ENCODE results near the gene FAM120B.

FAM120B gene, protein sequence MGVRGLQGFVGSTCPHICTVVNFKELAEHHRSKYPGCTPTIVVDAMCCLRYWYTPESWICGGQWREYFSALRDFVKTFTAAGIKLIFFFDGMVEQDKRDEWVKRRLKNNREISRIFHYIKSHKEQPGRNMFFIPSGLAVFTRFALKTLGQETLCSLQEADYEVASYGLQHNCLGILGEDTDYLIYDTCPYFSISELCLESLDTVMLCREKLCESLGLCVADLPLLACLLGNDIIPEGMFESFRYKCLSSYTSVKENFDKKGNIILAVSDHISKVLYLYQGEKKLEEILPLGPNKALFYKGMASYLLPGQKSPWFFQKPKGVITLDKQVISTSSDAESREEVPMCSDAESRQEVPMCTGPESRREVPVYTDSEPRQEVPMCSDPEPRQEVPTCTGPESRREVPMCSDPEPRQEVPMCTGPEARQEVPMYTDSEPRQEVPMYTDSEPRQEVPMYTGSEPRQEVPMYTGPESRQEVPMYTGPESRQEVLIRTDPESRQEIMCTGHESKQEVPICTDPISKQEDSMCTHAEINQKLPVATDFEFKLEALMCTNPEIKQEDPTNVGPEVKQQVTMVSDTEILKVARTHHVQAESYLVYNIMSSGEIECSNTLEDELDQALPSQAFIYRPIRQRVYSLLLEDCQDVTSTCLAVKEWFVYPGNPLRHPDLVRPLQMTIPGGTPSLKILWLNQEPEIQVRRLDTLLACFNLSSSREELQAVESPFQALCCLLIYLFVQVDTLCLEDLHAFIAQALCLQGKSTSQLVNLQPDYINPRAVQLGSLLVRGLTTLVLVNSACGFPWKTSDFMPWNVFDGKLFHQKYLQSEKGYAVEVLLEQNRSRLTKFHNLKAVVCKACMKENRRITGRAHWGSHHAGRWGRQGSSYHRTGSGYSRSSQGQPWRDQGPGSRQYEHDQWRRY

DNA sequence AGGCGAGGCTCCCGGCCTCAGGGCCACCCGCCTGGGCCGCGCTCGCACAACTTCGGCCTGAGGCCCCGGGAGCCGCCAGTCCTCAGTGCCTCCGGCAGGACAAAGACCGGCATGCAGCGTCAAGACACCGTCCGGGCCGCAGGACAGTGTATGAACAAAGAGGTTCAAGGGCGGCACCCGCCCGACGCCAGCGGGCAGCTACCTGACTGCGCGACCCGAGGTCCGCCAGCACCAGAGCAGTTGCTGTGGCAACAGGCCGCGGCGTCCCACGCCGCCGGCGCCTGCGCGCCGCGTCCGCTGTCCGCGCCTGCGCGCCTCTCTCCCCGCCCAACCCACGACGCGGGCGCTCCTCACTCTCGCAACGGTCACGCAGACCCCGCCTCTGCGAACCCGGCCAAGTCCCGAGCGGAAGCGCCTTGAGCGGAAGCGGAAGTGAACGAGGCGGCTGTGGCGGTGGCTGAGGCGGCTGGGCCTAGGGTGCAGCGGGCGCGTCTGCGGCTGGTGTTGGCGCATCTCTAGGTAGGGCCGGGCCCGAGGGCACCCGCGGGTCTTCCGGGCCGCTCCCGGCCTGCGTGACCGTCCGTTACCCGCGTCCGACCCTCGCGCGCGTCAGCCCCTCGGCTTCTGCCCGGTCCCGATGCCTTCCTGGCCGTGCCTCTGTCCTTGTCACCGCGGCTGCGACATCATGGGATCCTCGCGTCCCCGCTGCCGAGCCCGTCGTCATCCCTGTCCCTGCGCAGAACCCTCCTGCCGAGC, at the start of gene FAM120B:
TSS of gene FAM120B (plus strand) at position 435 of the 756 bp plus-strand sequence. CDS start 10,633 bp downstream, outside the sequence.
- TF ChIP-seq CTCF (IDR thresholded peaks at IDR 0.05; ENCODE audit: extremely low read depth, insufficient read depth, missing control alignments), result no peak
- peak; percentile 99 for DNase-seq (ENCODE audit: low spot score)
- in situ Hi-C loops (cut with MboI; ENCODE audit: low pct_unique_long_range_greater_than_20kb, low sequenced_read_pairs, unreplicated experiment), result no loop called here

- in situ Hi-C loops (cut with MboI; ENCODE audit: low pct_unique_long_range_greater_than_20kb, low sequenced_read_pairs, unreplicated experiment), result no loop called here
- DNase-seq (ENCODE audit: low spot score), result no peak
- TF ChIP-seq CTCF (IDR thresholded peaks at IDR 0.05; ENCODE audit: extremely low read depth, insufficient read depth, missing control alignments), result no peak
Observed at GRCh38 chr6:170257376-170257775, 49.2 kb upstream of the FAM120B start.

DNA sequence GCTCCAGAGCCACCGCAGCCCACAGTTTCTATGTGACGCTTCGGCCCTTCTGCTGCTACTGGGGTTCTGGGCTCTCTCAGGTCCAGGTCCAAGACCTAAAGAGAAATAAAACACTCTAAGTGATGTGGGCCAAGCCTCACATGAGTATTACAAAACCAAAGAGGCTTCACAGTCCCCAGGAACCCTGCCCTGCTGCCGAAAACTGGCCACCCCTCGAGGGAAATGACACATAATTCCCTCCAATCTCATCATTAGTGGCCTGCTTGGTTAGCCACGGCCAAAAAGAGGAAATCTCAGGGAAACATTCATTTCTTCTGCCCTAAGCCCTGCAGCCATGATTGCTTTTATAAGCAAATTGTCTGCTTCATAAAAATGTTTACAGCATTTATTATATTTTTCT, 48.2 kb upstream of the FAM120B start:
- TF ChIP-seq CTCF (IDR thresholded peaks at IDR 0.05; ENCODE audit: extremely low read depth, insufficient read depth, missing control alignments), result no peak
- no peak for DNase-seq (ENCODE audit: low spot score)
- in situ Hi-C loops (cut with MboI; ENCODE audit: low pct_unique_long_range_greater_than_20kb, low sequenced_read_pairs, unreplicated experiment), result no loop called here

DNA sequence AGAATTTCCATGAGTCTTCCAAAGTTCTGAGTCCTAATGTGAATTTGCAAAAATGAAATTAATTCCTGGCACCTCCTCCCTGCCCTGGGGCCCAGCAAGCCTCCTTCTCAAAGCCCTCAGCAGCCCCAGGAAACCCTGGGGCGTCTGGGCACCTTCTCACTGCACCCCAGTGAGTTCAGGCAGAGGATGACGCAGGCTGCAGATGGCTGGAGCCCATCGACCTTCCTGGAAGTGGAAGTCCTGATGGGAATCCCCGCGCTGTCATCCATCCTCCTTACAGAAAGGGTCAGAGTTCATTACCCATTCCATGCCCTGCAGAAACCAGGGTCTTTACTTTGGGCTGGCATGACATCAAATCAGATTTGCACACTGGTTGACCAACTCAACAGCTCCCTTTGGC, 47.3 kb upstream of the FAM120B start:
- in situ Hi-C loops (cut with MboI; ENCODE audit: low pct_unique_long_range_greater_than_20kb, low sequenced_read_pairs, unreplicated experiment), result no loop called here
- no peak for DNase-seq (ENCODE audit: low spot score)
- no peak for TF ChIP-seq CTCF (IDR thresholded peaks at IDR 0.05; ENCODE audit: extremely low read depth, insufficient read depth, missing control alignments)

- no peak for DNase-seq (ENCODE audit: low spot score)
- in situ Hi-C loops (cut with MboI; ENCODE audit: low pct_unique_long_range_greater_than_20kb, low sequenced_read_pairs, unreplicated experiment), result no loop called here
- peak; percentile 14 for TF ChIP-seq CTCF (IDR thresholded peaks at IDR 0.05; ENCODE audit: extremely low read depth, insufficient read depth, missing control alignments)
Observed at GRCh38 chr6:170260686-170261085, 45.9 kb upstream of the FAM120B start.
